Lower leg skin (tissue), 4 donors: ENCODE data around the gene ZNF175. TPM values are rescaled to one million over a fixed set of nuclear protein-coding genes. Genes with fewer than 3 reads are reported as not detected.

Experiments
- DNase-seq, 2 donors: peaks; one replicate each; pipeline ENCODE4 v3.0.0-alpha.2; 2019; ENCODE audit warnings: low spot score in 2 of 2
- H3K4me3 ChIP-seq: fragments of 200-600 bp; sonication (generic); 2 replicates; pipeline ENCODE4 v1.5.1; 2017; ENCODE audit warnings: mild to moderate bottlenecking, low read depth; ENCODE audit not compliant: poor library complexity, severe bottlenecking
- CTCF ChIP-seq, 3 donors: fragments of 450-650 bp; IDR thresholded peaks; one replicate each; pipeline ENCODE4 v1.5.1; 2016; ENCODE audit warnings: antibody characterized with exemption in 3 of 3, mild to moderate bottlenecking in 3 of 3, moderate library complexity in 2 of 3
- POLR2A ChIP-seq, 2 donors: fragments of 450-650 bp; IDR thresholded peaks; one replicate each; pipeline ENCODE4 v1.6.1; 2016 to 2017; ENCODE audit warnings: antibody characterized with exemption in 2 of 2, mild to moderate bottlenecking in 1 of 2, moderate library complexity in 1 of 2
- WGBS, 2 donors: methylation state at CpG; one replicate each; pipeline ENCODE4 v1.1.5; 2018; 5-methylcytosine and 5-hydroxymethylcytosine counted together
- intact Hi-C: fragments of 100-400 bp; cut with DNase I; formaldehyde crosslinking; loops from one replicate; pipeline ENCODE4 v1.15.0; 2023; ENCODE audit warnings: low total_unique reads
- total RNA-seq, 4 donors: library from RNA; depleted of rRNA; stranded (reverse); fragments of >200 nt; gene quantifications; one replicate each; pipeline ENCODE4 v1.1.0, GENCODE V29; 2016

Gene ZNF175
- total RNA-seq, 4 donors from 2014 or later: 2.0 to 5.3 (median 2.5) TPM

- WGBS, 2 donors: 95 to 97% methylated on average over 4 of the region's 4 CpGs
- intact Hi-C loops: no loop called here
- DNase-seq: no peak
- TF ChIP-seq POLR2A (IDR thresholded peaks at IDR 0.05) (no peak), CTCF (IDR thresholded peaks at IDR 0.05) (no peak)
- H3K4me3 ChIP-seq: no peak overlapping the region
Measured at GRCh38 chr19:51586799-51587198, 15.7 kb downstream of the ZNF175 start.

GRCh38 chr19:51587264-51588191 lies 16.4 kb downstream of the ZNF175 start:
- H3K4me3 ChIP-seq: no peak overlapping the region
- no peak for DNase-seq
- intact Hi-C loops: no loop called here
- no peak for TF ChIP-seq POLR2A (IDR thresholded peaks at IDR 0.05)
- TF ChIP-seq CTCF (IDR thresholded peaks at IDR 0.05): no peak
- 97 to 98% methylated on average over 9 of the region's 9 CpGs for WGBS, 2 donors

- DNase-seq: no peak
- no peak overlapping the region for H3K4me3 ChIP-seq
- 94% methylated on average over 2 of the region's 2 CpGs for WGBS, 2 donors
- TF ChIP-seq POLR2A (IDR thresholded peaks at IDR 0.05) (no peak), CTCF (IDR thresholded peaks at IDR 0.05) (no peak)
- intact Hi-C loops: no loop called here
Measured at GRCh38 chr19:51589511-51589910, 18.4 kb downstream of the ZNF175 start.

GRCh38 chr19:51590441-51590840 lies 19.4 kb downstream of the ZNF175 start:
- 96 to 100% methylated on average over 3 of the region's 3 CpGs for WGBS, 2 donors
- no peak for DNase-seq
- H3K4me3 ChIP-seq: no peak overlapping the region
- intact Hi-C loops: no loop called here
- no peak for TF ChIP-seq POLR2A (IDR thresholded peaks at IDR 0.05)
- TF ChIP-seq CTCF (IDR thresholded peaks at IDR 0.05): no peak

GRCh38 chr19:51592521-51592920 lies 21.4 kb downstream of the ZNF175 start:
- TF ChIP-seq CTCF (IDR thresholded peaks at IDR 0.05) (no peak), POLR2A (IDR thresholded peaks at IDR 0.05) (no peak)
- WGBS, 2 donors: 58 to 61% methylated on average over 1 of the region's 1 CpG
- intact Hi-C loops: no loop called here
- no peak overlapping the region for H3K4me3 ChIP-seq
- no peak for DNase-seq
